Esophagus muscularis mucosa (tissue), 4 donors: ENCODE measurements around the gene RBMS1. TPM values are rescaled to one million over a fixed set of nuclear protein-coding genes. Genes with fewer than 3 reads are reported as not detected.

Experiments
- DNase-seq: peaks from one replicate; pipeline ENCODE4 v3.0.0-alpha.2; 2017; ENCODE audit errors: extremely low spot score
- H3K27ac ChIP-seq, 4 donors: fragments of 200-600 bp; sonication (generic); replicated peaks in 1 of 4; 1 replicate in 3 of 4; 2 replicates in 1 of 4; pipeline ENCODE4 v1.5.1; 2016 to 2019; ENCODE audit warnings: mild to moderate bottlenecking in 1 of 4
- H3K27me3 ChIP-seq, 4 donors: fragments of 200-600 bp; sonication (generic); one replicate each; pipeline versions ENCODE4 v1.5.1 to v1.6.0; 2016 to 2019
- H3K36me3 ChIP-seq, 4 donors: fragments of 200-600 bp; sonication (generic); one replicate each; pipeline ENCODE4 v1.5.1; 2016 to 2019
- H3K4me1 ChIP-seq, 4 donors: fragments of 200-600 bp; sonication (generic); one replicate each; pipeline ENCODE4 v1.5.1; 2016 to 2019
- H3K4me3 ChIP-seq, 4 donors: fragments of 200-600 bp; sonication (generic); 1 replicate in 2 of 4; 2 replicates in 2 of 4; pipeline ENCODE4 v1.5.1; 2016 to 2019; ENCODE audit warnings: mild to moderate bottlenecking in 4 of 4, moderate library complexity in 1 of 4
- H3K9me3 ChIP-seq, 4 donors: fragments of 200-600 bp; sonication (generic); 1 replicate in 3 of 4; 2 replicates in 1 of 4; pipeline ENCODE4 v1.5.1; 2016 to 2019
- CTCF ChIP-seq, 3 experiments: fragments of 200-600 bp in 2 of 3; fragments of 450-650 bp in 1 of 3; sonication (generic) in 2 of 3; IDR thresholded peaks; one replicate each; pipeline ENCODE4 v1.5.1; 2017 to 2019; ENCODE audit warnings: antibody characterized with exemption in 3 of 3, mild to moderate bottlenecking in 2 of 3, moderate library complexity in 1 of 3
- EP300 ChIP-seq: sonication (generic); formaldehyde crosslinking; IDR thresholded peaks from one replicate; pipeline ENCODE4 v1.6.1; 2017; ENCODE audit warnings: antibody characterized with exemption
- POLR2A ChIP-seq: fragments of 450-650 bp; IDR thresholded peaks from one replicate; pipeline ENCODE4 v1.6.1; 2017; ENCODE audit warnings: antibody characterized with exemption, moderate library complexity, mild to moderate bottlenecking, low read depth
- POLR2AphosphoS5 ChIP-seq, 2 donors: sonication (generic); formaldehyde crosslinking; IDR thresholded peaks; one replicate each; pipeline ENCODE4 v1.6.1; 2017; ENCODE audit warnings: antibody characterized with exemption in 2 of 2
- WGBS: methylation state at CpG from one replicate; pipeline ENCODE4 v1.1.5; 2018; 5-methylcytosine and 5-hydroxymethylcytosine counted together
- intact Hi-C: fragments of 100-400 bp; cut with DNase I; formaldehyde crosslinking; loops from one replicate; pipeline ENCODE4 v1.15.1; 2023
- total RNA-seq, 4 donors: library from RNA; depleted of rRNA; stranded (reverse); fragments of >200 nt; gene quantifications; one replicate each; pipeline versions ENCODE4 v1.1.0 to v1.2.1, GENCODE V29; 2016

Gene RBMS1
- total RNA-seq, 4 donors from 2014 or later: 86.8 to 116 (median 93.1) TPM

DNA sequence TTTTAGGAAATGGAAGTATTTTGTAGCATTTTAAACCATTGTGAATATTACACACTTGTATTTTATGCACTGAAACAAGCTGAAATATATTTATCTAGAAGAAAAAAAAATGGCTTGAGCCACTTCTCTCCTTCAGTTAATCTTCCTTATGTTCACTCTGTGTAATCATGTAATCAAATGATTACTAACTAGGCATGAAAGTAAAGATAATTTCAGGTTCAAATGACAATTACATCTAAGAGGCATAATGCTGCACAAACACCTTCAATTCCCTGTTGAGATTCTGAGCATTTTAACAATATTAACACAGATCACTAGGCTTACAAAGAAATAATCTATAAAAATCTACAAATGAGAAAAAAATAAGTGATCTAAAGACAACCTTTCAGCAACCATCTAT, 173.9 kb downstream of the RBMS1 start:
- no peak overlapping the region for H3K4me3 ChIP-seq

GRCh38 chr2:160318218-160318617, 175.4 kb downstream of the RBMS1 start:
- no peak overlapping the region for H3K27ac ChIP-seq
- peaks cover 47 to 92% (median 82%) of the 10 kb centered on the region in 4 donors for H3K4me1 ChIP-seq
- no peaks in the 10 kb centered on the region for H3K9me3 ChIP-seq
- peaks cover 0 to 1% (median 0%) of the 10 kb centered on the region in 4 donors for H3K36me3 ChIP-seq
- no peak for DNase-seq
- TF ChIP-seq CTCF (IDR thresholded peaks at IDR 0.05) (no peak), EP300 (no peak), POLR2A (no peak), POLR2AphosphoS5 (IDR thresholded peaks at IDR 0.05) (no peak)
- H3K27me3 ChIP-seq: no peaks in the 10 kb centered on the region
- H3K4me3 ChIP-seq: no peak overlapping the region
- intact Hi-C loops: no loop called here

More for the DNA sequence above, 173.9 kb downstream of the RBMS1 start:
- H3K27ac ChIP-seq: no peak overlapping the region
- H3K27me3 ChIP-seq: no peaks in the 10 kb centered on the region
- TF ChIP-seq CTCF (IDR thresholded peaks at IDR 0.05): no peak
- TF ChIP-seq POLR2AphosphoS5 (IDR thresholded peaks at IDR 0.05): no peak
- TF ChIP-seq POLR2A: no peak
- no peak for TF ChIP-seq EP300
- H3K36me3 ChIP-seq: no peaks in the 10 kb centered on the region
- H3K9me3 ChIP-seq: no peaks in the 10 kb centered on the region
- H3K4me1 ChIP-seq: peaks cover 52 to 94% (median 91%) of the 10 kb centered on the region in 4 donors
- intact Hi-C loops: loop anchor here (5.0 to 10.0 kb wide), 2 partner anchors 185 to 653 kb away; no protein-coding TSS in a partner anchor
- DNase-seq: no peak

DNA sequence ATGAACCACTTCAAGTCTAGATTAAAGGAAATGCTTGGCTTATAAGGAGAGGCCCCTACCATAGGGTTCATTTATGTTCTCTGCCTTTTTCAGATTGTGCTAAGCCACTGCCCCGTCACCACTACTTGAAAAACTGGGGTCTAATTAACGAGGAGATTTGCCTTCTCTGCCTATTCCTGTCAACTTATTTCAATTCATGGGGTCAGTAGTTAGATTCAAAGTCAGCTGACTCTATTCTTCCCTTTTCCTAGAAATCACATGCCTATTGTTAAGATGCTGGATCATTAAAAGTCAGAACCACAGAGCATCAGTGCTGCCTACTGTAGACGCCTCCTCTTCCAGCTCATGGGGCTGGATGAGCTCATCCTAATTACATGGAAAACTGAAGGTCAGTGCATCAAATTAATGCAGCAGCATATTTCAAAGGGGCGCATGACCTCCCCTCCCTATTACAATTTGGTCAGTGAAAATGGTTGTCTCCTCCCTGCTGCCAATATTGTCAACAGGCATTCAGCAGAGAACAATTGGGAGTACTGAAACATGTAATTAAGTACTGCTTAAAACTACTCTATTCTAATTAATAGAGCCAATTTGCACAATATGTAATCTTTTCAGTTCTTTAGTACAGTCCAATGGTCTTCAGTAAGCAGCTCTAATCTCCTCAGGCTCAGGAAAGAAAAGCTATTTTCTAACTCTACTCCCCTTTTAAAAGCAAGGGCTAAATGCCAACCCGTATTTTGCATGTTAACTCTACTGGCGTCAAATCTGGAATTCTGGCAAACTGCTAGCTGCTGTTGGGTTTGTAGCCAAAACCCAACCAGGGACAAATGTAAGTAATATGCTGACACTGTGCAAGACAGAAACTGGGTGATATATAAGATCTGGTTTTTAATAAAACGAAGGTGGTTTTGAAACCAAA, 176.2 kb downstream of the RBMS1 start:
- no peaks in the 10 kb centered on the region for H3K27me3 ChIP-seq
- H3K27ac ChIP-seq: peak overlapping the region in 2 of 4 donors; percentile 10 to 23
- WGBS: 54% methylated on average over 6 of the region's 7 CpGs
- peaks cover 47 to 90% (median 75%) of the 10 kb centered on the region in 4 donors for H3K4me1 ChIP-seq
- peaks cover 0 to 9% (median 4%) of the 10 kb centered on the region in 4 donors for H3K36me3 ChIP-seq
- no peaks in the 10 kb centered on the region for H3K9me3 ChIP-seq
- intact Hi-C loops: no loop called here
- no peak for DNase-seq
- TF ChIP-seq CTCF (IDR thresholded peaks at IDR 0.05) (no peak), EP300 (no peak), POLR2AphosphoS5 (IDR thresholded peaks at IDR 0.05) (no peak), POLR2A (no peak)
- H3K4me3 ChIP-seq: no peak overlapping the region

GRCh38 chr2:160315337-160315736, 178.3 kb downstream of the RBMS1 start:
- DNase-seq: no peak
- Histone ChIP-seq H3K9me3 (no peaks in the 10 kb centered on the region), H3K27ac (no peak overlapping the region), H3K27me3 (no peaks in the 10 kb centered on the region), H3K4me1 (peaks cover 42 to 74% (median 62%) of the 10 kb centered on the region in 4 donors), H3K36me3 (peaks cover 0 to 17% (median 8%) of the 10 kb centered on the region in 4 donors), H3K4me3 (no peak overlapping the region)
- intact Hi-C loops: no loop called here
- TF ChIP-seq EP300 (no peak), POLR2AphosphoS5 (IDR thresholded peaks at IDR 0.05) (no peak), CTCF (IDR thresholded peaks at IDR 0.05) (no peak), POLR2A (no peak)
- 47% methylated on average over 2 of the region's 2 CpGs for WGBS
